OCI-LY1 (cell line): ENCODE data around the gene MRPL58.

Experiments used
- H2AFZ ChIP-seq: fragments of 200-600 bp; sonication (generic), shearing (Covaris generic); 2 replicates; pipeline ENCODE4 v1.6.0; 2014; ENCODE audit warnings: antibody characterized with exemption, mild to moderate bottlenecking, low read length
- H3F3A ChIP-seq: fragments of 200-600 bp; sonication (generic), shearing (Covaris generic); 2 replicates; pipeline ENCODE4 v1.6.0; 2014; ENCODE audit warnings: mild to moderate bottlenecking, antibody characterized with exemption, low read length, moderate library complexity; ENCODE audit not compliant: insufficient read depth
- H3K27ac ChIP-seq: fragments of 200-600 bp; sonication (generic); 2 replicates; pipeline ENCODE4 v1.5.1; 2014; ENCODE audit warnings: low read length, mixed run types, mild to moderate bottlenecking, low read depth; ENCODE audit not compliant: poor library complexity, severe bottlenecking
- H3K27me3 ChIP-seq: fragments of 200-600 bp; sonication (generic); 2 replicates; pipeline ENCODE4 v1.6.0; 2014; ENCODE audit warnings: antibody characterized with exemption, mild to moderate bottlenecking, low read length, moderate library complexity; ENCODE audit not compliant: insufficient read depth
- H3K36me3 ChIP-seq: fragments of 200-600 bp; sonication (generic); 2 replicates; pipeline ENCODE4 v1.6.1; 2014; ENCODE audit warnings: mild to moderate bottlenecking, antibody characterized with exemption, low read length, moderate library complexity, mixed read lengths; ENCODE audit not compliant: insufficient read depth
- H3K4me1 ChIP-seq: fragments of 200-600 bp; sonication (generic); 2 replicates; pipeline ENCODE4 v1.5.1; 2014; ENCODE audit warnings: mild to moderate bottlenecking, low read length, moderate library complexity; ENCODE audit not compliant: insufficient read depth, severe bottlenecking
- H3K4me2 ChIP-seq: fragments of 200-600 bp; sonication (generic), shearing (Covaris generic); 2 replicates; pipeline ENCODE4 v1.6.1; 2014; ENCODE audit warnings: low read length
- H3K4me3 ChIP-seq: fragments of 200-600 bp; sonication (generic); 2 replicates; pipeline ENCODE4 v1.5.1; 2014; ENCODE audit warnings: low read length, low read depth, mild to moderate bottlenecking, mixed read lengths; ENCODE audit not compliant: poor library complexity, severe bottlenecking
- H3K79me2 ChIP-seq: fragments of 200-600 bp; shearing (Covaris generic); 2 replicates; pipeline ENCODE4 v1.6.1; 2016; ENCODE audit warnings: mixed run types, low read length, mixed read lengths; ENCODE audit not compliant: insufficient read depth
- H3K9ac ChIP-seq: fragments of 200-600 bp; sonication (generic), shearing (Covaris generic); 2 replicates; pipeline ENCODE4 v1.6.1; 2014; ENCODE audit warnings: mild to moderate bottlenecking, low read length, mixed read lengths
- H3K9me2 ChIP-seq: fragments of 200-600 bp; sonication (generic), shearing (Covaris generic); 2 replicates; pipeline ENCODE4 v1.6.1; 2014; ENCODE audit warnings: low read depth, mild to moderate bottlenecking, low read length, mixed read lengths
- H3K9me3 ChIP-seq: fragments of 200-600 bp; shearing (Covaris generic); 2 replicates; pipeline ENCODE4 v1.6.1; 2014; ENCODE audit warnings: low read length, mixed read lengths
- H4K20me1 ChIP-seq: fragments of 200-600 bp; sonication (generic), shearing (Covaris generic); 2 replicates; pipeline ENCODE4 v1.6.0; 2016; ENCODE audit warnings: mild to moderate bottlenecking, low read length; ENCODE audit not compliant: insufficient read depth
- EZH2 ChIP-seq: fragments of 200-600 bp; sonication (generic), shearing (Covaris generic); IDR thresholded peaks from 2 replicates; pipeline ENCODE4 v1.8.0; 2017; ENCODE audit warnings: borderline replicate concordance, mixed run types, mild to moderate bottlenecking, antibody characterized with exemption, low read length, moderate library complexity, mixed read lengths
- TF ChIP-seq, protein P1 (sequence below): fragments of 200-600 bp; sonication (generic), shearing (Covaris generic); IDR thresholded peaks from 2 replicates; pipeline ENCODE4 v1.5.1; 2017; ENCODE audit warnings: mild to moderate bottlenecking, antibody characterized with exemption, low read length, moderate library complexity, mixed read lengths

The MRPL58 gene

DNA sequence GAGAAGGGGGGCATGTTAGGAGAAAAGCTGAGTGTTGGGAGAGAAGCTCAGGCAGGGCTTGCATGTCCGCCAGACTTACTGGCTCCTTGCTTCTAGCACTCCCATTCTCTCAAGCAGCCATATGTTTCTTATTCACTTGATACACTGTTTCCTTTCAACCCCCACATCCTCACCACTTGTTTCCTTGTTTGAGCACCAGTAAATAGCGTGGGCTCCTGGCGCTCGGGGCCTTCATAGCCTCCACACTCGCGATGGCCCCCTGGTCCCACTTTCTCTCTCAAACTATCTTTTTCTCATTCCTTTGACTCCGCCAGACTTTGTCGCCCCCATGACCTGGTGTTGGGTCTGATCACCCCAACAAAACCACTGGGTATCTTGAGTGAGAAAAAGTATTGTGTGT is 17.7 kb downstream of the MRPL58 start:
- Histone ChIP-seq H3K36me3 (peaks cover under 1% of the 10 kb centered on the region; the same call in 1 of the 2 replicates), H3K4me2 (no peak overlapping the region), H3K27me3 (peaks cover 3% of the 10 kb centered on the region; the same call in 1 of the 2 replicates), H3F3A (no peaks in the 10 kb centered on the region), H3K4me3 (no peak overlapping the region), H3K27ac (no peak overlapping the region), H3K79me2 (no peaks in the 10 kb centered on the region), H4K20me1 (no peaks in the 10 kb centered on the region), H3K4me1 (peaks cover 20% of the 10 kb centered on the region), H3K9ac (no peak overlapping the region), H3K9me3 (no peaks in the 10 kb centered on the region), H2AFZ (no peak overlapping the region), H3K9me2 (no peaks in the 10 kb centered on the region)
- TF ChIP-seq EZH2 = no peak
- TF ChIP-seq, protein P1, sequence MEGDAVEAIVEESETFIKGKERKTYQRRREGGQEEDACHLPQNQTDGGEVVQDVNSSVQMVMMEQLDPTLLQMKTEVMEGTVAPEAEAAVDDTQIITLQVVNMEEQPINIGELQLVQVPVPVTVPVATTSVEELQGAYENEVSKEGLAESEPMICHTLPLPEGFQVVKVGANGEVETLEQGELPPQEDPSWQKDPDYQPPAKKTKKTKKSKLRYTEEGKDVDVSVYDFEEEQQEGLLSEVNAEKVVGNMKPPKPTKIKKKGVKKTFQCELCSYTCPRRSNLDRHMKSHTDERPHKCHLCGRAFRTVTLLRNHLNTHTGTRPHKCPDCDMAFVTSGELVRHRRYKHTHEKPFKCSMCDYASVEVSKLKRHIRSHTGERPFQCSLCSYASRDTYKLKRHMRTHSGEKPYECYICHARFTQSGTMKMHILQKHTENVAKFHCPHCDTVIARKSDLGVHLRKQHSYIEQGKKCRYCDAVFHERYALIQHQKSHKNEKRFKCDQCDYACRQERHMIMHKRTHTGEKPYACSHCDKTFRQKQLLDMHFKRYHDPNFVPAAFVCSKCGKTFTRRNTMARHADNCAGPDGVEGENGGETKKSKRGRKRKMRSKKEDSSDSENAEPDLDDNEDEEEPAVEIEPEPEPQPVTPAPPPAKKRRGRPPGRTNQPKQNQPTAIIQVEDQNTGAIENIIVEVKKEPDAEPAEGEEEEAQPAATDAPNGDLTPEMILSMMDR = no peak

DNA sequence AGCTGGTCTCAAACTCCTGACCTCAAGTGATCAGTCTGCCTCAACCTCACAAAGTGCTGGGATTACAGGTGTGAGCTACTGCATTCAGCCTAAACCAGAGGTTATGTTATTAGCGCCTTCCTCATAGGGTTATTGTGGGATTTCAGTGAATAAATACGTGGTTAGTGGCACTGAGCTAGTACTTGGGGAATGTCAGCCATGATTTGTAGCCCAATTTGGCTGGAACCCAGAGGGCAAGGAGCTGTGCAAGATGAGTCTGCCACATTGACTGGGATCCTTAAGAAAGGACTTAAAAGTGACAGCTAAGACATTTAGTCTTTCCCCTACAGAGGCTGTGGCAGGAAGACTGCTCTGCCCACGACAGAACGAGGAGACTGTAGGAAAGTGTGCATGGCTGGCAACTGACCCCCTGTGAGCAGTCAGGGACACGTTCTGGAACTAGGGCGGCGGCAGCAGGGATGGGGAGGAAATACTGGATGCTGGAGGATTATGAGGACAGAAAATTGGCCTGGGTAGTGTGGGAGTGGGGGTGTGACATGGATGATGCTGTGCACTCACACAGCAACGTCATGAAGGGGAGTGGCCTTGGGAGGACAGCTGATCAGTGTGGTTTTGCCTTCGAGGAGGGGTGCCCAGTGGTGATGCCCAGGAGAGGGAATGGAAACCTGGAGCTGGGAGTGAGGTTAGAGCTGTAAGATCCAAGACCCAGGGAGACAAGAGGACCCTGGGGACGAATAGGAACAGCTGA is 19.7 kb downstream of the MRPL58 start:
- TF ChIP-seq EZH2 = no peak
- TF ChIP-seq, protein P1 = no peak
- peaks cover 23% of the 10 kb centered on the region for H3K4me1 ChIP-seq
- H3K4me2 ChIP-seq = peak overlapping the region; percentile 18; the same call in 1 of the 2 replicates
- no peak overlapping the region for H2AFZ ChIP-seq
- H4K20me1 ChIP-seq = no peaks in the 10 kb centered on the region
- H3K36me3 ChIP-seq = no peaks in the 10 kb centered on the region
- no peak overlapping the region for H3K9ac ChIP-seq
- no peak overlapping the region for H3K27ac ChIP-seq
- no peaks in the 10 kb centered on the region for H3K9me2 ChIP-seq
- peak overlapping the region; percentile 93 for H3K4me3 ChIP-seq
- no peaks in the 10 kb centered on the region for H3K79me2 ChIP-seq
- H3K27me3 ChIP-seq = 0 out of 2 replicates have a peak, but pooled peaks cover 3% of the 10 kb centered on the region
- H3F3A ChIP-seq = no peaks in the 10 kb centered on the region
- H3K9me3 ChIP-seq = no peaks in the 10 kb centered on the region

DNA sequence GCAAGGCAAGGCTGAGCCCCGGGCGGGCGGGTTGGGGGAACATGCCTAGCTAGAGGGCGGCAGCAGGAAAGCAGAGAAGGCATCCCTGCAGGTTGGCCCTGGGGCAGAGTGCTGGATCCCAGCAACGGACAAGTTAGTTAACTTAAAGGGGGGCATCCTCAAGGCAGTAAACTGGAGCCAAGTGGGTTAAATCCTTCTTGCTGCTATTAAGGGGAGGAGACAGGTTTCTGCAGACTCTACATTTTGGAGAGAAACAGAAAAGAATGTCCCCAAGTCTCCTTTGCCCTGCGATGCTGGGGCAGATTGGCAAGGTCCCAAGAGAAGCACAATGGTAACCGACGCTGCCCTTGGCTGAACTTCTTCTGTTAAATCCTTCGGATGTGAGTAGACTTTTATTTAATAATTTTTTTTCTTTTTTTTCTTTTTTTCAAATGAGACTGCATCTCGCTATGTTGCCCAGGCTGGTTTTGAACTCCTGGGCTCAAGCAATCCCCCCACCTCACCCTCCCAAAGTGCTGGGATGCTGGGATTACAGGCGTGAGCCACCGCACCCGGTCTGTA is 20.3 kb downstream of the MRPL58 start:
- TF ChIP-seq EZH2 = no peak
- TF ChIP-seq, protein P1 = no peak
- no peaks in the 10 kb centered on the region for H3K9me2 ChIP-seq
- H4K20me1 ChIP-seq = no peaks in the 10 kb centered on the region
- 0 out of 2 replicates have a peak, but pooled peaks cover under 1% of the 10 kb centered on the region for H3K27me3 ChIP-seq
- H3K36me3 ChIP-seq = no peaks in the 10 kb centered on the region
- H3K79me2 ChIP-seq = no peaks in the 10 kb centered on the region
- H2AFZ ChIP-seq = no peak overlapping the region
- H3K4me2 ChIP-seq = peak overlapping the region; percentile 95
- no peak overlapping the region for H3K27ac ChIP-seq
- H3F3A ChIP-seq = no peaks in the 10 kb centered on the region
- H3K4me3 ChIP-seq = peak overlapping the region; percentile 93
- H3K9ac ChIP-seq = no peak overlapping the region
- H3K9me3 ChIP-seq = no peaks in the 10 kb centered on the region
- peaks cover 23% of the 10 kb centered on the region for H3K4me1 ChIP-seq
